OCI-M1 (cell line): ENCODE measurements around the gene SPACDR.

Source experiments
- DNase-seq: peaks from one replicate; lab custom pipeline; 2025; lab: John Stamatoyannopoulos, UW

Gene SPACDR

GRCh38 chr7:100434297-100435144, 29.5 kb downstream of the SPACDR start:
- no peak for DNase-seq

- DNase-seq, result no peak
Measured at GRCh38 chr7:100433592-100434296, 30.3 kb downstream of the SPACDR start.

GRCh38 chr7:100433276-100433591, 30.8 kb downstream of the SPACDR start:
- no peak for DNase-seq

GRCh38 chr7:100432621-100433275, 31.3 kb downstream of the SPACDR start:
- no peak for DNase-seq

- no peak for DNase-seq
Measured at GRCh38 chr7:100432053-100432452, 32.0 kb downstream of the SPACDR start.

GRCh38 chr7:100431286-100431735, 32.7 kb downstream of the SPACDR start:
- DNase-seq, result no peak

GRCh38 chr7:100430493-100431285, 33.4 kb downstream of the SPACDR start:
- DNase-seq, result no peak

GRCh38 chr7:100429637-100430492, 34.2 kb downstream of the SPACDR start, which contains the start of gene MEPCE:
TSS of gene MEPCE (plus strand) at chr7:100429831. CDS start at chr7:100430019, 188 bp downstream.
- peak; percentile 98 for DNase-seq

GRCh38 chr7:100428967-100429636, 35.0 kb downstream of the SPACDR start:
- DNase-seq, result peak; percentile 100

GRCh38 chr7:100428199-100428966, 35.7 kb downstream of the SPACDR start, which contains the start of gene ZCWPW1:
TSS of gene ZCWPW1 (minus strand) at chr7:100428703. CDS start at chr7:100420649, 8,054 bp downstream.
- DNase-seq, result peak; percentile 99

GRCh38 chr7:100427762-100428198, 36.3 kb downstream of the SPACDR start:
- DNase-seq, result no peak

- DNase-seq, result no peak
Measured at GRCh38 chr7:100426516-100426915, 37.5 kb downstream of the SPACDR start.

GRCh38 chr7:100425347-100425746, 38.7 kb downstream of the SPACDR start:
- no peak for DNase-seq

GRCh38 chr7:100423315-100423714, 40.7 kb downstream of the SPACDR start:
- DNase-seq, result no peak

GRCh38 chr7:100419660-100420226, 44.3 kb downstream of the SPACDR start:
- DNase-seq, result no peak

- no peak for DNase-seq
Measured at GRCh38 chr7:100418930-100419659, 45.0 kb downstream of the SPACDR start.

- DNase-seq, result no peak
Measured at GRCh38 chr7:100415448-100415847, 48.6 kb downstream of the SPACDR start.

- no peak for DNase-seq
Measured at GRCh38 chr7:100413889-100414288, 50.2 kb downstream of the SPACDR start.
